MM.1S (cell line): ENCODE results near the gene FBN2.

ENCODE experiments used
- CTCF ChIP-seq: fragments of 300-600 bp; sonication (generic); IDR thresholded peaks from 2 replicates; pipeline ENCODE4 v1.5.1; 2016; ENCODE audit warnings: antibody characterized with exemption, low read length, mixed read lengths
- EZH2 ChIP-seq: fragments of 300-600 bp; sonication (generic); optimal IDR thresholded peaks from 2 replicates; pipeline ENCODE3; 2017; ENCODE audit warnings: low read depth, mild to moderate bottlenecking, antibody characterized with exemption, low read length, mixed read lengths

- TF ChIP-seq CTCF (no peak), EZH2 (no peak)
Measured at GRCh38 chr5:128480906-128481633, 57.0 kb downstream of the FBN2 start.
